ENCODE results near the gene ADAT1.

The ADAT1 gene

DNA sequence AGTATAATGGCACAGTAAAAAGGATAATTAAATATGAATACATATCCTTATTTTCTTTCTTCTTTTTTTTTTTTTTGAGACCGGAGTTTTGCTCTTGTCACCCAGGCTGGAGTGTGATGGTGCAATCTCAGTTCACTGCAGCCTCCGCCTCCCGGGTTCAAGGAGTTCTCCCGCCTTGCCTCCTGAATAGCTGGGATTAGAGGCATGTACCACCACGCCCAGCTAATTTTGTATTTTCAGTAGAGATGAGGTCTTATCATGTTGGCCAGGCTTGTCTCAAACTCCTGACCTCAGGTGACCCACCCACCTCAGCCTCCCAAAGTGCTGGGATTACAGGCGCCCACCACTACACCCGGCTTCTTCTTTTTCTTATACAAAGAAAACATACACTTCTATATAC lies 44.9 kb downstream of the ADAT1 start:
- TF ChIP-seq, protein P1, sequence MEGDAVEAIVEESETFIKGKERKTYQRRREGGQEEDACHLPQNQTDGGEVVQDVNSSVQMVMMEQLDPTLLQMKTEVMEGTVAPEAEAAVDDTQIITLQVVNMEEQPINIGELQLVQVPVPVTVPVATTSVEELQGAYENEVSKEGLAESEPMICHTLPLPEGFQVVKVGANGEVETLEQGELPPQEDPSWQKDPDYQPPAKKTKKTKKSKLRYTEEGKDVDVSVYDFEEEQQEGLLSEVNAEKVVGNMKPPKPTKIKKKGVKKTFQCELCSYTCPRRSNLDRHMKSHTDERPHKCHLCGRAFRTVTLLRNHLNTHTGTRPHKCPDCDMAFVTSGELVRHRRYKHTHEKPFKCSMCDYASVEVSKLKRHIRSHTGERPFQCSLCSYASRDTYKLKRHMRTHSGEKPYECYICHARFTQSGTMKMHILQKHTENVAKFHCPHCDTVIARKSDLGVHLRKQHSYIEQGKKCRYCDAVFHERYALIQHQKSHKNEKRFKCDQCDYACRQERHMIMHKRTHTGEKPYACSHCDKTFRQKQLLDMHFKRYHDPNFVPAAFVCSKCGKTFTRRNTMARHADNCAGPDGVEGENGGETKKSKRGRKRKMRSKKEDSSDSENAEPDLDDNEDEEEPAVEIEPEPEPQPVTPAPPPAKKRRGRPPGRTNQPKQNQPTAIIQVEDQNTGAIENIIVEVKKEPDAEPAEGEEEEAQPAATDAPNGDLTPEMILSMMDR (IDR thresholded peaks at IDR 0.05; ENCODE audit: control insufficient read depth, extremely low read depth, insufficient read depth): no peak
- DNase-seq (ENCODE audit: low read depth): no peak
- H3K4me3 ChIP-seq (ENCODE audit: low read depth, low read length): no peak overlapping the region

DNA sequence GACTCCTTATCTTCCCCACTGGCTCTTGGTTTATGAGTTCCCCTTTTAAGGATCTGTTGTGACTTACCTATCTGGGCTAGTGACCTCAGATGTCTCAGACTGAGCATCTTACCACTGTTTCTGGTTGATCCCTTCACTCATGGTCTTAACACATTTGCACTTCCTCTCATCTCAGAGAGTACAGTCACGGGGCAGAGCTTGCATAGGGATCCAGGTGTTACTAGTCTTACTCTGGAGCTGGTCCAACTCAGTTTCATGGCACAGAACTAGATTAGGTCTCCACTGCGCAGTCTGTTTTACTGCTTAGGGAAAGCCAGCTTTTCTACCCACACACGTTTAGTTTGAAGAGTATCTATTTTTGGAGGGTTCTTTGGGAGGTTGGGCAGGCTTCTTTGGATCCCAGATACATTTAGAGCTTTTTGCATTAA lies 46.7 kb downstream of the ADAT1 start:
- TF ChIP-seq, protein P1 (IDR thresholded peaks at IDR 0.05; ENCODE audit: control insufficient read depth, extremely low read depth, insufficient read depth): no peak
- H3K4me3 ChIP-seq (ENCODE audit: low read depth, low read length): no peak overlapping the region
- no peak for DNase-seq (ENCODE audit: low read depth)

DNA sequence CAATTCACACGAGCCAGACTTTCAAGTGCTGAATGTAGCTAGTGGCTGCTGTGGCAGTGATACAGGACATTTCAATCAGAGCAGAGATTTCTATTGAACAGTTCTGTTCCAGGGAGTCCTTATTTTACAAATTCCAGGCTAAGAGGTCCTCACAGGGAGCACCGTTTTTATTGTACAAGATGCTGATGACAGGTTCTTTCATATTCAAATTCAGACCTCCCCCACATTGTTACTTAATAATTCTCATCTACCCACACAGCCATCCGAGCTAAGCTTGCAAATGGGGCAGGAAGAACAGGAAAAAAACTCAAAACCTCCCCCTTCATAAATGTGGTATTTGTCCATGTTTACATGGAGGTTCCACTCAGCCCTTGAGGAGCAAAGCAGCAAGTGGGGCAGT lies 47.1 kb downstream of the ADAT1 start:
- no peak overlapping the region for H3K4me3 ChIP-seq (ENCODE audit: low read depth, low read length)
- TF ChIP-seq, protein P1 (IDR thresholded peaks at IDR 0.05; ENCODE audit: control insufficient read depth, extremely low read depth, insufficient read depth): no peak
- DNase-seq (ENCODE audit: low read depth): no peak

DNA sequence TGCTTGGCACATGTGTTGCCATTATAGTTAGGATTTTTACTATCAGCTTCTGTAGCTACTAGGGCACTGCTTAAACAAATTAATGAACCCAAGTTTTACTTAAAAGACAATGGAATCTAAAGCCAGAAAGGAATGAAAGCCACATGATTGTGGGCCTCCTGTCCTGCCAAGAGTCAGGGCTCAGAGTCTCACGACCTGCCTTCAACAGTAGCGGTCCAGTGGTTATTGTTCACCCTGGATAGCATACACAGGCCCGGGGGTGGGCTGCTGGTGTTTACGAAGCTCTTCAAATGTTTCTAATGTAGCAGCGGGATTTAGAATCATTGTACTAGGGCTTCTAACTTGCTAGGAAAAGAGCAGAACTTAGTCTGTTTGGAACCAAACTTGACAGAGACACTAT lies 49.1 kb downstream of the ADAT1 start:
- TF ChIP-seq, protein P1 (IDR thresholded peaks at IDR 0.05; ENCODE audit: control insufficient read depth, extremely low read depth, insufficient read depth): no peak
- no peak for DNase-seq (ENCODE audit: low read depth)
- no peak overlapping the region for H3K4me3 ChIP-seq (ENCODE audit: low read depth, low read length)

DNA sequence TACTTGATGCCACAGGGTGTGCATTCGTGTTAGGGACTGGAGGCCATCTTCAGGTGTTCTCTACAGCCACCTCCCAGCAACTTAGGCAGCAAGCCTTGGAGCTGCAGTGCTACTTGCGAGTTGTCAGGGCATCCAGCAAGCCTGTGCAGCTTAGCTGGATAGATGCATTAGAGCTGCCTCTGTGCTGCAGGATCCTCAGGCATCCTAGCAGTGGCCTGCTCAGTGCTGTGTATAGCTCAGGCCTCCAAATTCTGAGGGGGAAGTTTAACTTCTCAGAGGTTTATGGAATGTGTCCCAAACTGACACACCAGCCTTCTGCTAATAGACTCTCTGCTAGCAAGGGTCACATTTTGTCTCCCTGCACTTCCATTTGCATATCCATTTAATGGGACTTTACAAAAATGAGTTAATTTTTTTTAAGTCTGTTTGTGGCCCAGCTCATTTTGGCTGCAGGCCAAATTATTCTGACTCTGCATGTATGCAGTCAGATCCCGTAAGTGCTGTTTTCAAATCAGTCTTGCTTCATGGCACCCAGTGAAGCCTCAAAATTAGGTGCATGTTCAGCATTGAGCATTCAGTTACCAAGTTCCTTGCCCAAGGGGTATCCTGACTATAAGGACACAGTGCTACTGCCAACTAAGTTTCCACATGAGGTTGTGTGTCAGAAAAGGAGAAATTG lies 50.1 kb downstream of the ADAT1 start:
- DNase-seq (ENCODE audit: low read depth): no peak
- TF ChIP-seq, protein P1 (IDR thresholded peaks at IDR 0.05; ENCODE audit: control insufficient read depth, extremely low read depth, insufficient read depth): no peak
- H3K4me3 ChIP-seq (ENCODE audit: low read depth, low read length): no peak overlapping the region

DNA sequence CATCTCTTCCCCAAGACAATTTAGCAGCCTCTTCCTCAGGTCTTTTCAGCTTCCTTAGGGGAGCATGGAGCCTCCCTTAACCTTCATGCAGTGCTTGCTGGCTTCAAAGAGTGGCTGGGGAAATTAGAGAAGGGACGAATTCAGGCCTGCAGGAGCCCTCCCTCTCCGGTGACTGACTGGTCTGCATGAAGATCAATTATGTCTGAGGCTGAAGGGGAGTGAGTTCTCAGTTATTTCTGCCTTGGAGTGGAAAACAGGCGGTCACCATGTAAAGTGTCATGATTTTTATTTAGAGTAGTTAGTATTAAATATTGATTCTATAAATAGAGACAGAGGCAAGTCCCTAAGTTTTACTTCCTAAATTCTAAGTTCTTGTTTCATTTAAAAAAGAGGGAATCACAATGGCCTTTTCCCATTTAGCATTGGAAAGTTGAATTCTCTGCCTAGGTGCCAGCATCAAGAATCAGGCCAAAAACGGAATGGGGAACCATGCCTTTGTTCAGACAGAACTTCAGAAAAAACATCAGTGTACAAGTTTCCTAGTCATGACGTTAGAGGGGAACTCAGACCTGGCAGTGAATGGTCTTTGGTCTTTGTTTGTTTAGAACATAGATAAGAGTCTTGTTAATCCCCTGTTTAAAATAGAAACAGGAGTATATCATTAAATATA lies 52.5 kb downstream of the ADAT1 start:
- DNase-seq (ENCODE audit: low read depth): no peak
- no peak overlapping the region for H3K4me3 ChIP-seq (ENCODE audit: low read depth, low read length)
- TF ChIP-seq, protein P1 (IDR thresholded peaks at IDR 0.05; ENCODE audit: control insufficient read depth, extremely low read depth, insufficient read depth): no peak

Measured in LNCaP clone FGC (cell line).